ENCODE results near the gene CEACAM3. TPM values are rescaled to one million over a fixed set of nuclear protein-coding genes. Genes with fewer than 3 reads are reported as not detected.
A peak's percentile ranks its signal among the peaks of the same experiment; 100 is the strongest.
"Not testable (repeated sequence)": the region's sequence is repeated elsewhere in the genome, so short reads cannot be mapped to it uniquely, and the experiment has no call there.

The CEACAM3 gene
- total RNA-seq (2021; fragmentation: NEBNext Ultra II Directional; extraction: Animal tissue kit (Norgen Biotek cat#: 25700)): not detected
- long read RNA-seq: 0 reads

DNA sequence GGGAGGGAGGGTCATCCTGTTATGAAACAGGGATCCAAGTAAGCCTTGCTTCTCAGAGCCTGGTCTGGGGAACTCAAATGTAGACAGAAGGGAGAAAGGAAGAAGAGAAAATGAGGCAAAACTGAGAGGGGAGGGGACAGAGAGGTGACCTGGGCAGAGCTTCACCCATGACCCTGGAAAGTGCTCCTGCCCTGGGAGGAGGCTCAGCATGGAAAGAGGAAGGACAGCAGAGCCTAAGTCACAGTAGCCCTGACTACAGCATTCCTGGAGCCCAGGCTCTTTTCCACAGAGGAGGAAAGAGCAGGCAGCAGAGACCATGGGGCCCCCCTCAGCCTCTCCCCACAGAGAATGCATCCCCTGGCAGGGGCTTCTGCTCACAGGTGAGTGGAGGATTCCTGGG is at the start of gene CEACAM3:
Gene CEACAM3, plus strand, starts transcription at position 226 of the 400 bp plus-strand sequence. Its CDS starts 91 bp downstream, at position 317.
- no peak for DNase-seq
- TF ChIP-seq, protein P1, sequence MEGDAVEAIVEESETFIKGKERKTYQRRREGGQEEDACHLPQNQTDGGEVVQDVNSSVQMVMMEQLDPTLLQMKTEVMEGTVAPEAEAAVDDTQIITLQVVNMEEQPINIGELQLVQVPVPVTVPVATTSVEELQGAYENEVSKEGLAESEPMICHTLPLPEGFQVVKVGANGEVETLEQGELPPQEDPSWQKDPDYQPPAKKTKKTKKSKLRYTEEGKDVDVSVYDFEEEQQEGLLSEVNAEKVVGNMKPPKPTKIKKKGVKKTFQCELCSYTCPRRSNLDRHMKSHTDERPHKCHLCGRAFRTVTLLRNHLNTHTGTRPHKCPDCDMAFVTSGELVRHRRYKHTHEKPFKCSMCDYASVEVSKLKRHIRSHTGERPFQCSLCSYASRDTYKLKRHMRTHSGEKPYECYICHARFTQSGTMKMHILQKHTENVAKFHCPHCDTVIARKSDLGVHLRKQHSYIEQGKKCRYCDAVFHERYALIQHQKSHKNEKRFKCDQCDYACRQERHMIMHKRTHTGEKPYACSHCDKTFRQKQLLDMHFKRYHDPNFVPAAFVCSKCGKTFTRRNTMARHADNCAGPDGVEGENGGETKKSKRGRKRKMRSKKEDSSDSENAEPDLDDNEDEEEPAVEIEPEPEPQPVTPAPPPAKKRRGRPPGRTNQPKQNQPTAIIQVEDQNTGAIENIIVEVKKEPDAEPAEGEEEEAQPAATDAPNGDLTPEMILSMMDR (IDR thresholded peaks at IDR 0.05): no peak
- Mint-ChIP-seq H3K27ac (no peak within 1 kb of the TSS), H3K9me3 (no peaks in the 10 kb centered on the region), H3K36me3 (ENCODE audit: low read depth) (no peaks in the 10 kb centered on the region), H3K4me1 (ENCODE audit: low read depth) (peaks cover 12% of the 10 kb centered on the region), H3K4me3 (no peak within 1 kb of the TSS), H3K27me3 (ENCODE audit: insufficient read depth) (peaks cover 35% of the 10 kb centered on the region)

DNA sequence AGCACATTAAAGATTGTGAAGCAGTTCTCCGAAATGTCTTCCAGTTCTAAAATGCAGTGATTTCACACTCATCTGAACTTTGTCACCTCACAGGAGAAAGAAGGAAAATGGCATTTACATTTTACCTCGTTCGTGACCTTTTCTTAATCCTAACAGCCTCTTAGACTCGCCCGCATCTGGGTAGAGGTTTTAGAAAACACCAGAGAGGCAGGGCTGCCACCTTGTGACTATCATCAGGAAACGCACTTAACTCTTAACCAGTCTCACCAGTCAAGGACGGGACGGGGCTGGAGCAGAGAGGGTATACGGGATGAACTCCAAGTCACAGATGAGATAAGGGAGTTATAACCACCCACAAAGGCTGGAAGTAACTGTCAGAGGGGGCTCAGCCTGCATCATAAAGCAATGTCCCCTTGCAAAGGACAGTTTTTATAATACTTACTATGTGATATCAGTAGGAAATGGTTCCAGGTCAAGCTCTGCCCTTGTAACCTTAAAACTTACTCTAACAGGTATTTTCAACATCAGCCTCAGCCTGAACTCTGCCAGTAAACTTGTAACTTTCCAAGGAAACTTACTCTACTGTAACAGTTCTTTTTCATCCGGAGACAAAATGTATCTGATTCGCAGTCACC is 49.7 kb upstream of the CEACAM3 start:
- TF ChIP-seq, protein P1 (IDR thresholded peaks at IDR 0.05): peak; percentile 72
- no peak overlapping the region for H3K27ac Mint-ChIP-seq
- H3K4me3 Mint-ChIP-seq: no peak overlapping the region
- H3K4me1 Mint-ChIP-seq (ENCODE audit: low read depth): no peaks in the 10 kb centered on the region
- no peaks in the 10 kb centered on the region for H3K36me3 Mint-ChIP-seq (ENCODE audit: low read depth)
- no peaks in the 10 kb centered on the region for H3K9me3 Mint-ChIP-seq
- DNase-seq: peak; percentile 49
- H3K27me3 Mint-ChIP-seq (ENCODE audit: insufficient read depth): peaks cover 42% of the 10 kb centered on the region

DNA sequence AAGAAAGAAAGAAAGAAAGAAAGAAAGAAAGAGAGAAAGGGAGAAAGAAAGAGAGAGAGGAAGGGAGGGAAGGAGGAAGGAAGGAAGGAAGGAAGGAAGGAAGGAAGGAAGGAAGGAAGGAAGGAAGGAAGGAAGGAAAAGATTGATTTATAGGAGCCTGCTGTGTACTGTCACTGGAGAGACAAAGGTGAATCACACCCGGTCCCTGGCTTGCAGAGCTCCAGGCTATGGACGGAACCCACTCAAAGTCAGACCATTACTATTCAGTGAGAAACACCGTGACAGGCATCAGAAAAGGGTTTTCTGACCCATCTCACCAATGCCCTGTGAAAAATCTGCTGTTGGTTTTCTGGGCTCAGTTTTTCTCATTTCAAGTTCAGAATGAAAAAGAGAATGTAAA is 48.4 kb upstream of the CEACAM3 start:
- no peaks in the 10 kb centered on the region for H3K36me3 Mint-ChIP-seq (ENCODE audit: low read depth)
- TF ChIP-seq, protein P1 (IDR thresholded peaks at IDR 0.05): no peak
- no peak overlapping the region for H3K27ac Mint-ChIP-seq
- H3K27me3 Mint-ChIP-seq (ENCODE audit: insufficient read depth): peaks cover 39% of the 10 kb centered on the region
- no peak for DNase-seq
- no peak overlapping the region for H3K4me3 Mint-ChIP-seq
- H3K4me1 Mint-ChIP-seq (ENCODE audit: low read depth): no peaks in the 10 kb centered on the region
- H3K9me3 Mint-ChIP-seq: no peaks in the 10 kb centered on the region

DNA sequence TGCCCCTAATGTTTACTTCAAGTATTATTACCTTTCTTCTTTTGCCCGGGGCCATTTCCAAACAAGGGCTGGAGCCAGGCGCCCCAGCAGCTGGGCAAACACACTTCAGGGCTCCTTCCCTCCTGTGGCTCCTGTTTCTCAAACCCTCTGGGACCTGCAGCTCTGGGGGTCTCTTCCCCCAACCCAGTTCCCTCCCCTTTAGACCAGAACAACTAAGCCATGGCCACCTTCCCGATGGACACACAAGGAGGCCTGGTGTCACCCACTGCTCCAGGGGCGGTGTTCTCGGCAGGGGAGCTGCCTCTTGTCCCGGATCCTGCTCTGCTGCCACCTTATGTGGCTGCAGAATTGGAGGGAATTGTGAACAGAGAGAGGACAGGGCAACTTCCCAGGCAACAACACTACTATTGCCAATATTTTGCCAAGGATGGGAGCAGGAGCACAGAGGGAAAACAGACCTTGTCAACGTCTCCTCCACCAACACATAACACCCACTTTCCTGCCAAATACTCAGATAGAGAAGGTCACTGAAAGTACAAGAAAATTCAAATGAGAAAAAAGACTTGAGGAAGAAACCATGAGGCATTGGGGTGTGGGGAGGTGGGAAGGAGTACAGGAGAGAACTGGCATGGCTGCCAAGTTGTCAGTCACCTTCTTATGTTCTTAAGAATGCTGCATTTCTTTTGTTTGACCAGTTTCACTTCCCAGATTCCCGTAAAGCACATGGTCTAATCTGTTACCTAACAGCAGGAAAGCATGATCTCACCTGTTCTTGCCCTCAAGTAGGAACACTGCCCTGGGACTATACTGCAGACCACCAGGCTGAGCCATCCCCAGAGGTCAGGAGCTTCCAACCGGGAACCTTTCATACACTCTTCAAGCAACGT is 45.9 kb upstream of the CEACAM3 start:
- not testable (repeated sequence) for DNase-seq; H3K36me3 Mint-ChIP-seq (ENCODE audit: low read depth); H3K9me3 Mint-ChIP-seq; H3K27ac Mint-ChIP-seq; H3K4me3 Mint-ChIP-seq; H3K4me1 Mint-ChIP-seq (ENCODE audit: low read depth)
- peaks cover 32% of the 10 kb centered on the region for H3K27me3 Mint-ChIP-seq (ENCODE audit: insufficient read depth)

DNA sequence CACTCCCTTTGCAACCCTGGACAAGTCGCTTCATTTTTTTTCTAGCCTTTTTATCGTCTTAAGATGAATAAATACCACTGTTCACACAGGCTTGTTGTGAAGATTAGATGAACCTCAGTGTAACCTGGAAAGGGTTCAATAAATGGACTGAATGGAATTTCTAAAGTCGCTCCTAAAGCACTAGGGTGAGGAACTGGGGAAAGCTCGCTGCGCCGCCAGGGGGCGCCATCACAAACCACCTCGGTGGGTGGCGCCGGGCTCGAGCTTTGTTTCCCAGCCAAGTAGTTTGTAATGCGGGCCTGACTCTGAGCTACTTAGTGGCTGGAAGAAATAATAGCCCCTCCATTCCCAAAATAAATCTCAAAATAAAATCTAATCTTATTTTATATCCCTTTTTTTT is 43.2 kb upstream of the CEACAM3 start:
- Mint-ChIP-seq H3K4me3 (no peak overlapping the region), H3K36me3 (ENCODE audit: low read depth) (no peaks in the 10 kb centered on the region), H3K27me3 (ENCODE audit: insufficient read depth) (peaks cover 25% of the 10 kb centered on the region), H3K27ac (no peak overlapping the region), H3K4me1 (ENCODE audit: low read depth) (no peaks in the 10 kb centered on the region), H3K9me3 (no peaks in the 10 kb centered on the region)
- DNase-seq: peak; percentile 8
- TF ChIP-seq, protein P1 (IDR thresholded peaks at IDR 0.05): peak; percentile 90

Data from HFFc6 (cell line).